DND-41 (cell line): Measurements from ENCODE around the gene OSGEPL1.

ENCODE experiments used
- ATAC-seq: fragments of 200-7000 bp; cut with Tn5 transposase; 3 replicates; pipeline ENCODE4 v1.9.1; 2021; ENCODE audit warnings: low read depth; ENCODE audit not compliant: insufficient read depth
- DNase-seq: peaks from one replicate; pipeline ENCODE4 v3.0.0-alpha.2; 2020
- H2AFZ ChIP-seq: 2 replicates; pipeline ENCODE4 v1.6.0; 2012; ENCODE audit warnings: low read depth, low read length
- H3K27ac ChIP-seq: 2 replicates; pipeline ENCODE4 v1.5.1; 2012; ENCODE audit warnings: low read length, inconsistent platforms
- H3K27me3 ChIP-seq: fragments of 200-600 bp; sonication (generic); 2 replicates; pipeline ENCODE4 v1.6.0; 2012; ENCODE audit warnings: low read length, mild to moderate bottlenecking, inconsistent platforms; ENCODE audit not compliant: insufficient read depth, poor library complexity
- H3K36me3 ChIP-seq: 2 replicates; pipeline ENCODE4 v1.5.1; 2012; ENCODE audit warnings: low read length, inconsistent platforms; ENCODE audit not compliant: insufficient read depth
- H3K4me1 ChIP-seq: 2 replicates; pipeline ENCODE4 v1.5.1; 2012; ENCODE audit warnings: mild to moderate bottlenecking, low read length; ENCODE audit not compliant: insufficient read depth
- H3K4me2 ChIP-seq: 2 replicates; pipeline ENCODE4 v1.6.0; 2012; ENCODE audit warnings: mild to moderate bottlenecking, moderate library complexity, low read length, inconsistent platforms; ENCODE audit not compliant: insufficient read depth
- H3K4me3 ChIP-seq, 2 experiments: fragments of 200-600 bp in 1 of 2; shearing (Covaris generic) in 1 of 2; 2 replicates each; pipeline ENCODE4 v1.5.1; 2012 to 2016; ENCODE audit warnings: inconsistent platforms in 2 of 2, low read length in 2 of 2, mild to moderate bottlenecking in 2 of 2, low read depth in 1 of 2, moderate library complexity in 1 of 2
- H3K79me2 ChIP-seq: 2 replicates; pipeline ENCODE4 v1.6.0; 2012; ENCODE audit warnings: low read length, inconsistent platforms; ENCODE audit not compliant: insufficient read depth
- H3K9ac ChIP-seq: 2 replicates; pipeline ENCODE4 v1.6.0; 2012; ENCODE audit warnings: low read depth, mild to moderate bottlenecking, inconsistent platforms, low read length, moderate library complexity
- H3K9me3 ChIP-seq: 2 replicates; pipeline ENCODE4 v1.5.1; 2012; ENCODE audit warnings: low read length, moderate library complexity, mild to moderate bottlenecking, inconsistent platforms; ENCODE audit not compliant: insufficient read depth, severe bottlenecking
- H4K20me1 ChIP-seq: 2 replicates; pipeline ENCODE4 v1.6.0; 2012; ENCODE audit warnings: low read length; ENCODE audit not compliant: insufficient read depth
- CTCF ChIP-seq: IDR thresholded peaks from 2 replicates; pipeline ENCODE4 v1.5.1; 2012; ENCODE audit warnings: borderline replicate concordance, low read length, moderate library complexity, mild to moderate bottlenecking; ENCODE audit not compliant: poor library complexity, severe bottlenecking; ENCODE audit errors: extremely low read depth
- EZH2 ChIP-seq: IDR thresholded peaks from 3 replicates; pipeline ENCODE4 v1.6.1; 2012; ENCODE audit warnings: borderline replicate concordance, low read depth, mild to moderate bottlenecking, moderate library complexity, low read length, inconsistent platforms; ENCODE audit not compliant: severe bottlenecking

Gene OSGEPL1

GRCh38 chr2:189799531-189799930 is 36.9 kb upstream of the OSGEPL1 start:
- H3K4me1 ChIP-seq, result no peaks in the 10 kb centered on the region
- DNase-seq (no peak), ATAC-seq (no peak)
- H3K27ac ChIP-seq, result no peak overlapping the region
- H3K4me3 ChIP-seq, result no peak overlapping the region
- no peak overlapping the region for H2AFZ ChIP-seq
- H3K9me3 ChIP-seq, result no peaks in the 10 kb centered on the region
- H3K9ac ChIP-seq, result no peak overlapping the region
- no peaks in the 10 kb centered on the region for H3K27me3 ChIP-seq
- peaks cover 38% of the 10 kb centered on the region for H3K79me2 ChIP-seq
- TF ChIP-seq EZH2, result no peak
- TF ChIP-seq CTCF, result no peak
- H4K20me1 ChIP-seq, result peaks cover 4% of the 10 kb centered on the region; the same call in 1 of the 2 replicates
- H3K4me2 ChIP-seq, result no peak overlapping the region
- H3K36me3 ChIP-seq, result peaks cover 69% of the 10 kb centered on the region

GRCh38 chr2:189799030-189799331 is 36.4 kb upstream of the OSGEPL1 start:
- H3K4me2 ChIP-seq, result no peak overlapping the region
- DNase-seq, result no peak
- TF ChIP-seq CTCF (no peak), EZH2 (no peak)
- H3K9me3 ChIP-seq, result no peaks in the 10 kb centered on the region
- H2AFZ ChIP-seq, result no peak overlapping the region
- H3K36me3 ChIP-seq, result peaks cover 74% of the 10 kb centered on the region
- H3K4me1 ChIP-seq, result no peaks in the 10 kb centered on the region
- H3K9ac ChIP-seq, result no peak overlapping the region
- no peaks in the 10 kb centered on the region for H3K27me3 ChIP-seq
- no peak overlapping the region for H3K27ac ChIP-seq
- H3K79me2 ChIP-seq, result peaks cover 38% of the 10 kb centered on the region
- peaks cover 4% of the 10 kb centered on the region; the same call in 1 of the 2 replicates for H4K20me1 ChIP-seq
- no peak overlapping the region for H3K4me3 ChIP-seq
- ATAC-seq, result no peak

- ATAC-seq, result peak; percentile 83
- Histone ChIP-seq H3K27ac (no peak overlapping the region), H3K36me3 (peaks cover 79% of the 10 kb centered on the region), H2AFZ (no peak overlapping the region), H3K4me3 (no peak overlapping the region), H4K20me1 (peaks cover 4% of the 10 kb centered on the region; the same call in 1 of the 2 replicates), H3K4me2 (no peak overlapping the region), H3K4me1 (no peaks in the 10 kb centered on the region), H3K9me3 (no peaks in the 10 kb centered on the region), H3K79me2 (peaks cover 38% of the 10 kb centered on the region), H3K27me3 (no peaks in the 10 kb centered on the region), H3K9ac (no peak overlapping the region)
- TF ChIP-seq EZH2 (no peak), CTCF (peak; percentile 61)
- DNase-seq, result no peak
Measured at GRCh38 chr2:189798312-189799029, 35.9 kb upstream of the OSGEPL1 start.
